Neural progenitor cell (in vitro differentiated cells): ENCODE results near the gene LGR4.

Experiments used
- EZH2 ChIP-seq: fragments of 200-600 bp; sonication (generic); IDR thresholded peaks from 2 replicates; pipeline ENCODE4 v1.6.1; 2017; ENCODE audit warnings: antibody characterized with exemption, mild to moderate bottlenecking, moderate library complexity
- TF ChIP-seq, protein P1 (sequence below): fragments of 200-600 bp; sonication (generic); IDR thresholded peaks from 2 replicates; pipeline ENCODE4 v1.5.1; 2017; ENCODE audit warnings: antibody characterized with exemption, mild to moderate bottlenecking

DNA sequence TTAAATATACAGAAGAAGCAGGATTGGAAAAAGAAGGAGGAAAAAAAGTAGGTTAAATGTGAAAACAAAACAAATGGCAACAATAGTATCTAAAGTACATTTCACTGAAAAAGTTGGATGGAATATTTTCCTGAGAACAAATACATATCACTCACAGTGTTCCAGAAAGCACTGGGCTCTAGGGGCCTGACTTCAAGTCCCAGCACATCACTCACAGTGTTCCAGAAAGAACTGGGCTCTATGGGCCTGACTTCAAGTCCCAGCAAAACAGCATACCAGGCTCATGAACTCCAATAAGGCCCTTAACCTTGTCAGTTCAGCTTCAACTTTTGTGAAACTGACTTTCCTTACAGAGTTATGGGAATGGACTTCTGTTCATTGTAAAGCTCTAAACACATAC, 63.5 kb downstream of the LGR4 start:
- TF ChIP-seq, protein P1, sequence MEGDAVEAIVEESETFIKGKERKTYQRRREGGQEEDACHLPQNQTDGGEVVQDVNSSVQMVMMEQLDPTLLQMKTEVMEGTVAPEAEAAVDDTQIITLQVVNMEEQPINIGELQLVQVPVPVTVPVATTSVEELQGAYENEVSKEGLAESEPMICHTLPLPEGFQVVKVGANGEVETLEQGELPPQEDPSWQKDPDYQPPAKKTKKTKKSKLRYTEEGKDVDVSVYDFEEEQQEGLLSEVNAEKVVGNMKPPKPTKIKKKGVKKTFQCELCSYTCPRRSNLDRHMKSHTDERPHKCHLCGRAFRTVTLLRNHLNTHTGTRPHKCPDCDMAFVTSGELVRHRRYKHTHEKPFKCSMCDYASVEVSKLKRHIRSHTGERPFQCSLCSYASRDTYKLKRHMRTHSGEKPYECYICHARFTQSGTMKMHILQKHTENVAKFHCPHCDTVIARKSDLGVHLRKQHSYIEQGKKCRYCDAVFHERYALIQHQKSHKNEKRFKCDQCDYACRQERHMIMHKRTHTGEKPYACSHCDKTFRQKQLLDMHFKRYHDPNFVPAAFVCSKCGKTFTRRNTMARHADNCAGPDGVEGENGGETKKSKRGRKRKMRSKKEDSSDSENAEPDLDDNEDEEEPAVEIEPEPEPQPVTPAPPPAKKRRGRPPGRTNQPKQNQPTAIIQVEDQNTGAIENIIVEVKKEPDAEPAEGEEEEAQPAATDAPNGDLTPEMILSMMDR, result no peak
- TF ChIP-seq EZH2, result no peak
